Keratinocyte (primary cell): ENCODE data around the gene COL7A1.

Experiments used
- CTCF ChIP-seq, 3 experiments: IDR thresholded peaks in 1 of 3; conservative IDR thresholded peaks in 1 of 3; optimal IDR thresholded peaks in 1 of 3; 2 replicates in 2 of 3; 3 replicates in 1 of 3; pipeline versions ENCODE3 to v1.5.1; 2011; ENCODE audit warnings: low read length in 3 of 3, mild to moderate bottlenecking in 3 of 3, moderate library complexity in 2 of 3, control low read depth in 1 of 3, inconsistent platforms in 1 of 3; ENCODE audit not compliant: insufficient read depth in 2 of 3; ENCODE audit errors: extremely low read depth in 1 of 3
- EZH2 ChIP-seq: IDR thresholded peaks from one replicate; pipeline ENCODE4 v1.6.1; 2012; ENCODE audit warnings: inconsistent platforms, mild to moderate bottlenecking, low read length, moderate library complexity

DNA sequence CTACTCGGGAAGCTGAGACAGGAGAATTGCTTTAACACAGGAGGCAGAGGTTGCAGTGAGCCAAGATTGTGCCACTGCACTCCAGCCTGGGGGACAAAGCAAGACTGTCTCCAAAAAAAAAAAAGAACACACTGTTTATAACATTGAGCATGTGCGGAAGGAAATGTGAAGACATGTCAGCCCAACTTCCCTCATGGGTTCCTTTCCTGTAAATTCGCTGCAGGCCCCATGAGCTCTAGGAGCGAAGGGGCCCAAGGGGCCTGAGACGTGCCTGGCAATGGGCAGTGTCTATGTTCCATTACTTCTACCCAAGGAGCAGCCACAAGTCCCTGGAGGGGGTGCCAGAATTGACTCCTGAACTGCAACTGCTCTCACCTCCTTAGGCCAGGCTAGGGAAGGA lies 41.8 kb downstream of the COL7A1 start:
- no peak for TF ChIP-seq EZH2
- TF ChIP-seq CTCF (optimal IDR thresholded peaks at IDR 0.05 in 1 of 3, IDR thresholded peaks at IDR 0.05 in 1 of 3, conservative IDR thresholded peaks at IDR 0.05 in 1 of 3; ENCODE audit: extremely low read depth in 1 of 3, insufficient read depth in 2 of 3, low read length in 3 of 3): no peak
